ENCODE data around the gene NIPAL3.

NIPAL3 gene

GRCh38 chr1:24437631-24438396 lies 22.2 kb downstream of the NIPAL3 start:
- no peaks in the 10 kb centered on the region for H3K9me2 ChIP-seq (replicated peaks; ENCODE audit: insufficient read depth, low read length)
- no peak overlapping the region for H2AFZ ChIP-seq (ENCODE audit: low read depth, low read length, severe bottlenecking)
- H3K79me2 ChIP-seq (ENCODE audit: insufficient read depth, low read length): no peaks in the 10 kb centered on the region
- no peak overlapping the region for H3K9ac ChIP-seq (ENCODE audit: low read length)
- H3K27ac ChIP-seq (ENCODE audit: low read depth, low read length): no peak overlapping the region
- no peaks in the 10 kb centered on the region for H3K9me3 ChIP-seq (ENCODE audit: insufficient read depth, low read length)
- H3K27me3 ChIP-seq (ENCODE audit: low read length): no peaks in the 10 kb centered on the region
- no peak overlapping the region for H3K4me2 ChIP-seq (ENCODE audit: low read depth, low read length, poor library complexity, severe bottlenecking)
- TF ChIP-seq EZH2phosphoT487 (conservative IDR thresholded peaks at IDR 0.05; ENCODE audit: low read length) (no peak), CTCF (IDR thresholded peaks at IDR 0.05; ENCODE audit: insufficient read depth, low read length, poor library complexity, severe bottlenecking) (no peak)
- H3F3A ChIP-seq (ENCODE audit: insufficient read depth): no peaks in the 10 kb centered on the region
- no peaks in the 10 kb centered on the region for H4K20me1 ChIP-seq (ENCODE audit: low read depth, low read length)
- no peak overlapping the region for H3K4me3 ChIP-seq (ENCODE audit: insufficient read depth, low read length, poor library complexity, severe bottlenecking)
- 0 out of 2 replicates have a peak, but pooled peaks cover 2% of the 10 kb centered on the region for H3K36me3 ChIP-seq (ENCODE audit: low read length)

- Histone ChIP-seq H4K20me1 (ENCODE audit: low read depth, low read length) (no peaks in the 10 kb centered on the region), H3K9me3 (ENCODE audit: insufficient read depth, low read length) (no peaks in the 10 kb centered on the region), H3K9ac (ENCODE audit: low read length) (no peak overlapping the region), H3K9me2 (replicated peaks; ENCODE audit: insufficient read depth, low read length) (no peaks in the 10 kb centered on the region), H3K27me3 (ENCODE audit: low read length) (no peaks in the 10 kb centered on the region), H3F3A (ENCODE audit: insufficient read depth) (no peaks in the 10 kb centered on the region), H3K79me2 (ENCODE audit: insufficient read depth, low read length) (no peaks in the 10 kb centered on the region), H3K4me2 (ENCODE audit: low read depth, low read length, poor library complexity, severe bottlenecking) (no peak overlapping the region), H3K27ac (ENCODE audit: low read depth, low read length) (no peak overlapping the region), H2AFZ (ENCODE audit: low read depth, low read length, severe bottlenecking) (no peak overlapping the region), H3K36me3 (ENCODE audit: low read length) (0 out of 2 replicates have a peak, but pooled peaks cover 2% of the 10 kb centered on the region), H3K4me3 (ENCODE audit: insufficient read depth, low read length, poor library complexity, severe bottlenecking) (no peak overlapping the region)
- TF ChIP-seq CTCF (IDR thresholded peaks at IDR 0.05; ENCODE audit: insufficient read depth, low read length, poor library complexity, severe bottlenecking): no peak
- no peak for TF ChIP-seq EZH2phosphoT487 (conservative IDR thresholded peaks at IDR 0.05; ENCODE audit: low read length)
Observed at GRCh38 chr1:24438423-24438901, 22.9 kb downstream of the NIPAL3 start.

GRCh38 chr1:24440436-24440835 lies 24.8 kb downstream of the NIPAL3 start:
- Histone ChIP-seq H3K79me2 (ENCODE audit: insufficient read depth, low read length) (no peaks in the 10 kb centered on the region), H3K4me3 (ENCODE audit: insufficient read depth, low read length, poor library complexity, severe bottlenecking) (no peak overlapping the region), H3K9me3 (ENCODE audit: insufficient read depth, low read length) (no peaks in the 10 kb centered on the region), H3K4me2 (ENCODE audit: low read depth, low read length, poor library complexity, severe bottlenecking) (no peak overlapping the region), H3K27ac (ENCODE audit: low read depth, low read length) (no peak overlapping the region), H3K9ac (ENCODE audit: low read length) (no peak overlapping the region), H3K27me3 (ENCODE audit: low read length) (no peaks in the 10 kb centered on the region), H4K20me1 (ENCODE audit: low read depth, low read length) (no peaks in the 10 kb centered on the region), H3K9me2 (replicated peaks; ENCODE audit: insufficient read depth, low read length) (no peaks in the 10 kb centered on the region), H3F3A (ENCODE audit: insufficient read depth) (no peaks in the 10 kb centered on the region), H3K36me3 (ENCODE audit: low read length) (no peaks in the 10 kb centered on the region), H2AFZ (ENCODE audit: low read depth, low read length, severe bottlenecking) (no peak overlapping the region)
- TF ChIP-seq CTCF (IDR thresholded peaks at IDR 0.05; ENCODE audit: insufficient read depth, low read length, poor library complexity, severe bottlenecking): no peak
- no peak for TF ChIP-seq EZH2phosphoT487 (conservative IDR thresholded peaks at IDR 0.05; ENCODE audit: low read length)

Measured in SU-DHL-6 (cell line).